GM21529 (cell line): ENCODE measurements around the gene CYB5B.

Experiments
- ATAC-seq: cut with Tn5 transposase; IDR thresholded peaks from one replicate; pipeline ENCODE4 v1.9.1; 2021; ENCODE audit not compliant: unreplicated experiment

CYB5B gene

DNA sequence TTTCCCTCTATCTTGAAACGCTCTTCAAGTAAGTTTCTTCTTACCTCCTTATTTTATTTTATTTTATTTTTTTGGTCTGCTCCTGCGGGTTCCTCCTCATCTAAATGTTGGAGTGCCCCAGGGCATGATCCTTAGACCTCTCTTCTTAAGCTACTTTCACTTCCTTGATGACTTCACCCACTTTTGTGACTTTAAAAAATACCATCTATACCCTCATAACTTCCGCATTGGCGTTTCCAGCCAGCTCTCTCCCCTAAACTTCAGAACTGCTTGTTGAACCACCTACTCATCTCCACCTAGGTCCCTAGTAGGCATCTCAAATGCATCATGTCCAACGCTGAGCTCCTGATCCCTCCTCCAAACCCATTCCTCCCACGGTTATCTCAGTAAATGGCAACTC, 89.9 kb downstream of the CYB5B start:
- no peak for ATAC-seq
